Activated effector memory CD4-positive, alpha-beta T cell treated with Interleukin-2 at 50 U/mL for 16 hours (primary cell): ENCODE results near the gene CHST12.

ENCODE experiments used
- DNase-seq: peaks from one replicate; pipeline ENCODE4 v3.0.0-alpha.2; 2020

CHST12 gene

GRCh38 chr7:2483494-2483893 is 80.1 kb downstream of the CHST12 start:
- DNase-seq: no peak

- no peak for DNase-seq
Measured at GRCh38 chr7:2484868-2485267, 81.5 kb downstream of the CHST12 start.

- no peak for DNase-seq
Measured at GRCh38 chr7:2487586-2488271, 84.3 kb downstream of the CHST12 start.

- no peak for DNase-seq
Measured at GRCh38 chr7:2488272-2488645, 84.8 kb downstream of the CHST12 start.

GRCh38 chr7:2488681-2489080 is 85.3 kb downstream of the CHST12 start:
- DNase-seq: no peak

GRCh38 chr7:2490181-2490651 is 86.8 kb downstream of the CHST12 start:
- no peak for DNase-seq

- DNase-seq: no peak
Measured at GRCh38 chr7:2492038-2492437, 88.6 kb downstream of the CHST12 start.

- no peak for DNase-seq
Measured at GRCh38 chr7:2493205-2494164, 90.1 kb downstream of the CHST12 start.

GRCh38 chr7:2494191-2495130 is 91.0 kb downstream of the CHST12 start:
- no peak for DNase-seq

GRCh38 chr7:2495418-2496299 is 92.2 kb downstream of the CHST12 start:
- DNase-seq: no peak

- DNase-seq: no peak
Measured at GRCh38 chr7:2496375-2496774, 93.0 kb downstream of the CHST12 start.

- DNase-seq: no peak
Measured at GRCh38 chr7:2497065-2497464, 93.7 kb downstream of the CHST12 start.

- no peak for DNase-seq
Measured at GRCh38 chr7:2497500-2498336, 94.3 kb downstream of the CHST12 start.
